ENCODE data around the gene GGT6.
A peak's percentile ranks its signal among the peaks of the same experiment; 100 is the strongest.

GGT6 gene

DNA sequence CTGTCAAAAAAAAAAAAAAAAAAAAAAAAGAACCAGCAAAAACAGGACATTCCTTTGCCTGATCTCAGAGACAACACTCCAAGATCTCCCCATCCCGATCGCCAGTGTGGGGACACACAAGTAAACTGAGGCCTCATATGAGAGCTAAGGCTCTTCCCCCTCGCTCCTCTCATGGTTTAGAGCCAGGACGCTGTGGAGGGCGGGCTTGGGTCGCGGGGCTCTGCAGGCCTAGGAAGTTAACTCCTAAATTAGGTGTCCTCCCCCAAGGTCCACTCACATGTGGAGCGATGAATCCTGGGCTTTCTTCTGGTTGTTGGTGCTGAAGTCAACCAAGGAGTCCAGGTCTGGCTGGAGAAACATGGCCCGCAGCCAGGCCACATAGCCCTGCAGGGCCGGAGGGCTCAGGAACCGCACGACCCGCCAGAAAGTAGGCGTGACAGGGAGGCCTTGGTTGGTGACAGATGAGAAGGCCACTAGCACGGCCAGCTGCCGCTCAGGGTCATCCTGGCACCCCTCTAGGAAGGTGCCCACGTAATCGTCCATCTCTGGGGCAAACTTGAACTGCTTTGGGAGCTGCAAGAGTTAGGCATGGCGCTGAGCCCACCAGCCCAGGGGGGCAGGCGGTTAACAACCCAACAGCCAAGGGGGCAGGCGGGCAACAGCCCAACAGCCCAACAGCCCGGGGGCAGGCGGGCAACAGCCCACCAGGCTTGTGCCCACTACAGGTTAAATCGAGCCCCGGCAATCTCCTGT, 10.4 kb downstream of the GGT6 start:
- no peak for DNase-seq

DNA sequence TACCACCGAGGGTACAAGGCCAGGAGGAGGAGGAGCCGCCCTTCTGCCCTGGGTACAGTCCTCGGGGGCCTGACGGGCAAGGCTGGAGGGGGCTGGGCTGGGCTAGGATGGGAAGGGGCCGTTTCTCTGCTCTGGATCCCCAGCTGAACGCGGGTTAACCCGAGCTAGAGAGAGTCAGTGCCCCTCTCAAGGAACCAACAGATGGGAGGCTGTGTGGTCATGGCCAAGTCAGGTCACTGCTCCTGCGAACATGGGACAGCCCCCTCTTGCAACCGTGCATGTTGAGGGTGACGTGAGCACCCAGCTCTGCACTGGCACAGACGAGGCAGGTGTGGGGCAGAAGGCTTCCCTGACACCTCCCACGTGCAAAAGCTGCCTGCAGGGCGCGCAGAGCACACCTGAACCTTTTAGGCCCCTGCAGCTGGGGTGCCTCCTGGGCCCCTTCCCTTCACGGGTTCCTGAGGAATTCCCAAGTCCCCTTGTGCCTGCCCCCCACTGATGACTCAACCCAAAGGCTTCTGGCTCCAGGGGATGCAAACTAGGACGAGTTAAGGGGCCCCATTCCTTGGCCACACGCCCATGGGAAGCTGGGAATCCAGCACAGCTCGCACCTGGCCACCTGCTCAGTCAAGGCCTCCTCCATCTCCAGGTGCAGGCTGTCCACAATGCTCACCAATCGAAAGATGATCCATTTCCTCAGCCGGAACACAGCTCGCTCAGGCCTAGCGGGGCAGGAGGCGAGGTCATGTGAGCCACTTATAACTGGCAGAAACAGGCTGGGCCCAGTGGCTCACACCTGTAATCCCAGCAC, 11.5 kb downstream of the GGT6 start:
- no peak for DNase-seq

DNA sequence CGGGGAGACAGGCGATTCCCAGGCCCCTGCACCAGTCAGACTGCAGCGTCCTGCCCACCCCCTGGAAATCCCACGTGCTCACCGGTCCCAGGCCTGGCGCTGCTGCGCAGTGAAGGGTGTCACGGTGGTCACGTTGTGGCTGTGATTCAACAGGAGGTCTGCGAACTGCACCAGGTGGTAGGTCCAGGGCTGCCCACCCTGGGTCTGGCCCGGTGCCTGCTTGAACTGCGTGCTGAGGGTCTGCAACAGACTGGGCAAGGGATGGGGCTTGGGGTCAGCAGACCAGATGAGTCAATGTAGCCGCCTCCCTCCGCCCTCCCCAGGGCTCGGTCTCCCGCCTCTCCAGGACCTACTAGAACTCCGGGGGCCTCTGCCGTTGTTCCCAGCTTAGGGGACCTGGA, 12.3 kb downstream of the GGT6 start:
- DNase-seq, result peak; percentile 1

DNA sequence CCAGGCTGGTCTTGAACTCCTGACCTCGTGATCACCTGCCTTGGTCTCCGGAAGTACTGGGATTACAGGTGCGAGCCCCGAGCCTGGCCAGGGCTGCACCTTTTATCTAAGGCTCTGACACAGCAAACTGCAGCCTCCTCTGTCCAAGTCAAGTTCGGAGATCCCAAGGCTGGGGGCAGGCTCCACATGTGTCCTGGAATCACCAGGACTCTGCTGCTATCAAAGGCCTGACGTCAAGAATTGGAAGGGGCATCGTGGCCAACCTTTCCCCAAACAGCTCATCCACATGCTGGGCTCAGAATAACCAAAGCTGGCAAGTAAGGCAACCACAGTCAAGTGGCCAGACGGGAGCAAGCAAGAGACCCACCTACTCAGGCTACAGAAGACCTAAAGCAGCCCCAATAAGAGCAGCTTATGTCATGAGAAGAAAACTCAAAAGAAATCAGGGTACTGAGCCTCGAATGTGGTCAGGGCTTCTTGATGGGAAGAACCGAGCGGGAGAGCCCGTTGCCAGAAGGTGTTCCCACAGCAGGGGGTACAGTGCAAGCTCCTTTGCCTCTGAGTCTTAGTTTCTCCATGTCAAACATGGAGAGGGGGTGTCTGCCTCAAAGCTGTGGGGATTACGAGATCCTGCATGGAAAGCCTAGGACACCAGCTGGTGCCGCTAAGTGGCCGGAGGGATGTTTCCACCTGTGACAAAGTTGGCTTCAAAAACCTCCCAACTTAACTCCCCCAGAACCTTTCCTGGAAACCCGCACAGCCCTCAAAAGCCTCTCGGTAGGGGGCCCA, 13.1 kb downstream of the GGT6 start:
- DNase-seq, result no peak

DNA sequence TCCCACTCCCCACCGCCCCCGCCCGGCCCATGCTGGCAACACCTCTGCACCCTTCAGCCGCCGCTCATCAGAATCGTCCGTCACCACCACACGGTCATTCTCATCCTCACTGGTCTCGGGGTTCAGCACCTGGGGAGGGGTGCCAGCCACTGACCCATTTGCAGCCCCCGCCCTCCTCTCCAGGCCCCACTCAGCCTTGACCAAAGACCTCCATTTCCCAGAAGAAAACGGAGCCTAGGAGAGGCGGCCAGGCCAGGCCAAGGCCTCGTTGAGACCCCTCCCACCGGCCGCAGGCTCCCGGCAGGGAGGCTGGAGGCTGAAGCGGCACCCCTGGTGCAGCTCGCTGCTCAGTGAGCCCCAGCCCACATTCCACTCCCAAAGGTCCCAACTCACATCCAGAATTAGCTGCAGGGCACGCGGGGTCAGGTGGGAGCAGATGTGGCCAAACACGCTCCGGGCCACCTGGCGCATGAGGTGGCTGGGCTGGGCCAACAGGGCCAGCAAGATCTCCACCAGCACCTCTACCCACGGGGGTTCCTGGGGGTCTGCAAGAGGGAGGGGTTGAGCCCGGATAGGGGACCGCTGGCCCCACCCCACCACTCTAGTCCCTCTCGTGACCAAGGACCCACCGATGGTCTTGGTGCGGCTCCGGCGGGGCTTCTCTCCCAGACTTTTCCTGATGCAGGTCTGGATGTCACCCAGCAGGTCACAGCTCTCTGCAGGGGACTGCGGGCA, 15.0 kb downstream of the GGT6 start:
- no peak for DNase-seq

DNA sequence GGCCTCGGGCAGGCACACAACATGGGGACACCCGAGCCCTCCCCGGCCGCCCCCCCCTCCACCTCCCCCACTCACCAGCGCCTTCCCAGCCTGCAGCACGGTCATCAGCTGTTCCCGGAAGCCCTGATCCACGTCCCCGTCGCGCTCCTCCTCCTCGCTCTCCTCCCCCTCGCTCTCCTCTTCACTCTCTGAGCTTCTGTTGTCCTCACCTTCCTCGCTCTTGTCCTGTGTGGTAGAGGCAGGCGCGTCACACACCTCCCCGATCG, 15.5 kb downstream of the GGT6 start:
- no peak for DNase-seq

DNA sequence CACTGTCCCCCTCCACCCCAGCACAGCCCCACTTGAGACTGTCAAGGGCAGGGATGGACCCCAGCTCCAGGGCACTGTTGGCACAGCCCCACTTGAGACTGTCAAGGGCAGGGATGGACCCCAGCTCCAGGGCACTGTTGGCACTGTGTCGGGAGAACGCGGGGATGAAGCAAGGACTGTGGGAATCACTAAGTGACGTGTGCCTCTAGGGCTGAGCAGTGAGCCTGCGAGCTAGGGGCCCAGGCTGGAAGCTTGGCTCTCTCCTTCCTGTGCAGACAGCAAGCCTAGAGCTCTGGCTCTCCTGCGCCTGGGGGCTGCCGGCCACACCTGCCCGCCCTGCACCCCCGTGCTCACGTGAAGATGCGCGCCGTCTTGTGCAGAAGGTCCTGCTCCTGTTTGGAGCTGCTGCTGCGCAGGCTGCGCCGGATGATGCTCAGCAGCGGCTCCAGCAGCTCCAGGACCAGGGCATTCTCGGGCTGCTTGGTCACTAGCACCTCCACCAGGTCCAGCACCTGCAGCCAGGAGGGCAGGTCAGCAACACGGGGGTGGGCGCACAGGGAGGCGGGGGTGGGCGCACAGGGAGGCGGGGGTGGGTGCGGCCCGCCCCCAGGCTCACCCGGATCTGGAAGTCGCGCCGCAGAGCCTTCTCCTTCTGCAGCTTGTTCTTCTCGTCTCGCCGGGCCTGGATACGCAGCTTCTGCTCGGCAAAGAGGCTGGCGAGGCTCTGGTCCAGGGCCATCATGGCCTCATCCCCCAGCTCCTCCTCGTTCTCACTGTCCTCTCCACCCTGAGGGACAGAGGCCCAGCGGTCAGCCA, 16.0 kb downstream of the GGT6 start:
- DNase-seq, result no peak

DNA sequence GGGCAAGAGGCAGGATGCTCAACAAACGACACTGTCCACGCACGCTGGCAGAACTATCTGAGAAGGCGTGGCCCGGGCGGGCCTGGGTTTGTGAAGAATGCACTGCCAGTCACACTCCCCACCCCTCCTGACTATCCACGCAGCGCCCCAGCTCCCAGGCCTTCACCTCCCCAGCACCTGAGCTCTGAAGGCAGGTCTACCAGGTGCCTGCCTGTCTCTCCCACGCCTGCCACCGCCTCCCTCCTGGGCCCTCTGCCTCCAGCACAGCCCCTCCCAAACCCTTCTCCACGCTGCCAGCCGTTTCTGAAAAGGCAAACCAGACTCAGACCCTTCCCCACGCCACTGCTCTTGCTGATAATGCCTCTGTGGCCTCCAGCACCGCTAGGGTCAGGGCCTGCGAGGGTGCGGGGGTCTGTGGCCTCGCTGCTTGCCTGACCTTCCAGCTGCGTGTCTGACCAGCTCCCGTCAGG, 16.8 kb downstream of the GGT6 start:
- DNase-seq, result no peak

DNA sequence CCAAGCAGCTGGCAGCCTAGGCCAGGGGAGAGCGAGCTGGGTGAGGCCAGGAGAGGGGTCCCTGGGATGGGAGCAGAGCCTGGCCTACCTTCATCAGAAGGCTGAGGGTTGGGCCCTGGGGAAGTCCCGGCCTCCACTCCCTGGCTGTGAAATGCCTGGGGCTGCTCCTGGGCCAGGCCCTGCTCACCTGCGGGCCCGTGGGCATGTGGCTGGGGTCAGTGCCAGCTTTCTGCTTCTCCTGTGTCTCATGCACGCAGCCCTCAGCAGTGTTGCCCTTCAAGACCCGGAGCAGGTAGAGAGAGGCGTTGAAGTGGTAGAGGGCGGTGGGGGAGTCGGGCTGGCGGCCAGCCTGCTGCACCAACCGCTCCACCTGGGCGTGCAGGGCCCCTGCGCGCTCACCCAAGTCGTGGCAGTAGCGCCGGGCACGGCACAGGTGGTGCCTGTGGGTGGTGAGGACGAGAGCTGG, 17.6 kb downstream of the GGT6 start:
- DNase-seq, result no peak

DNA sequence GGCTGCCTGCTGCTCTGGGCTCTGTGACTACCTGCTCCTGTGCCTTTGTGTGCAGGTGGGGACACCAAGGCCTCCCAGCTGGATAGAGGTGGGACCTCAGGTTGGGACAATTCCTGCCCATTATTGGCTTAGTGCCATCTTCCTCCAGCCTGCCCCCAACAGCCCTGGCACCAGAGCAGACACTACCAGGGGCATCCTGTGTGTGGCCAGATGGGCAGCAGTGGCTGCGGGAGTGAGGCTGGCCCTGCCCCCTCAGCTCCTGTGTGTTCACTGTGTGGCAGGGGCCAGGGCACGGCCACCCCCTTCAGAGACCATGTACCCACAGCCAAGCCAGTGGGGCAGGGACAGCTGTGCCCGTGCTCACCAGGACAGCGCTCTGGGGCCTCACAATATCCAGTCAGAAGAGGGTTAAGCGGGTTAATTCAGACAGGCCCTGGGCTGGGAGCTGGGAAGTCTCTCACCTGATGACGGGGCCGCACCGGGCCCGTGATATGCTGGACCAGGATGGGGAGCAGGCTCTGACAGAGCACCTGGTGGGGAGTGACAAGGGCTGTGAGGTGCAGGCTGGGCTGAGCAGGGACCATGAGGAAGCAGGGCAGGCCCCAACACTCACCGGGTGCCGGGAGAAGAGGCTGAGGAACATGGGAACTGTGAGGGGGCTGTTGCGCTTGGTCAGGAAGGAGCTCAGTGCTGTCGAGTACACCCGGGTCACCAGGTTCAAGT, 18.2 kb downstream of the GGT6 start:
- DNase-seq, result no peak

DNA sequence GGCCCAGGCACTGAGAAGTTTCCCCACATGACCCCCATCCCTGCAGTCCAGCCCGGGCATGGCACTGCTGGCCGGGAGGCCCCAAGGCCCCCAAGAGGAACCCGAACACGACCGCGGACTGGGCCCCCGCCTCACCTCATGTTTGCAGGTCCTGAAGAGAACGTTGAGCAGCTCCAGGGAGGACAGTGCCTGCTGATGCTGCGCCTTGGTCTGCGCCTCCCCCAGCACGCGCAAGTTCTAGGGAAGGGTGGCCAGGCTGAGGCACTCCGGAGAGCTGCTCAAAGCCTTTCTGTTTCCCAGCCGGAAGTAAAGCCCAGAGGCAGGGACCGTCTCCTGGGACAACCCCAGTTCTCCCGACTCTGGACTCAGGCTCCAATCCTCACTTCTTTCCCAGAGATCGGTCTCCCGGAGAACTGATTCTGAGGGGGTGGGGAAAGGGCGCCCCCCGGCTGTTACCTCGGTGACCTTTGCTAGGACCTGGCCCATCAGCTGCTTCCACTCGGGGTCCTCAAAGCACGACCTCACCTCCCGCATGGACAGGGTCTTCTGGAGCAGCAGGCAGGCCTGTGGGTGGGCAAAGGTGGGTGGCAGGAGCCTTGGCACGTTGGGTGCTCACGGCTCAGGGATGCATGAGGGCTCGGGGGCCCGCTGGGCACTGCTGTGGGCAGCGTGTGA, 18.9 kb downstream of the GGT6 start:
- no peak for DNase-seq

DNA sequence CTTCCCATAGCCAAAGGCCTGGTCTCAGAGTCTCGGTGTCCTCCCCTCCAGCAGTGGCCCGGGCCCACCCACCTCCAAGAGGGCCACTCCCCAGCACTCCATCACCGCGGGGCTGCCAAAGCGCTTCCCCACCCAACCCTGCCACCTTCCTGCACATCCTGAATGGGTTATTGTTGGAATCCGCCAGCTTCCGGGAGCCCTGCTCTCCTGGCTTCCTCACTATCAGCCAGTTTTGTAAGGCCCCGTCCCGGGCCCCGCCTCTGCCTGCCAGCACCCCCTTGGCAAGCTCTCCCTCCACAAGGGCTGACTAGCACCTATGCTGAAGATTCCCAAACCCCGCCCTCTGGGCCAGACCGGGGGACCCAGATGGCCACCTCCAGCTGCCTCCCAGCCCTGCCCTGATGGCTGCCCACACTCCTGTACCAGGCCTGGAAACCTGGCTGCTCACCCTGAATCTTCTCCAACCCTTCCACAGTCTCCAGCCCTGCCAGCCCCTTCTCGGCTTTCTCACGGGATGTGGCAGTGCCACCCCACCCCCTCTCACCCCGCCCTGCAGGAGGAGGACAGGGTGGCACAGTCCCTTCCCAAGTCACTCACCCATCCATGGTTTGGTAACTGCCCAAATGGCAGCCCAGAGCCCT, 19.6 kb downstream of the GGT6 start:
- no peak for DNase-seq

DNA sequence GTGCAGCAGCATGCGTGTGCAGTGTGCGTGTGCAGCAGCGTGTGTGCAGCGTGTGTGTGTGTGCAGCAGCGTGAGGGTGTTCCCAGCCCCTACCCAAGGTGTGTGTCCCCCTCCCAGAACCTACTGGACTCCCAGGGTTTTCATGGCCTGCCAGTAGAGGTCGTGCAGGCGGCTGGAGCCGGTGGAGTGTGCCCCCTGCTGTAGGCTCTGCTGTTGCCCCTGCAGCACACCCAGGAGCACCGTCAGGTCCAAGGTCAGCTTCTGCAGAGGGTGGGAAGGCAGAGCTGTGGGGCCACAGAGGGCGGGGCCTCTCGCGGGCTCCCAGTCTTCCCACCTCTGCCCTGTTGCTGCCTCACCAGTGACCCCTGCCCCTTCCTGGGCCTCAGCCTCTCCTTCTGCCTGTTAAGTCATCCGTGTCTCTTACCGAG, 20.1 kb downstream of the GGT6 start:
- no peak for DNase-seq

DNA sequence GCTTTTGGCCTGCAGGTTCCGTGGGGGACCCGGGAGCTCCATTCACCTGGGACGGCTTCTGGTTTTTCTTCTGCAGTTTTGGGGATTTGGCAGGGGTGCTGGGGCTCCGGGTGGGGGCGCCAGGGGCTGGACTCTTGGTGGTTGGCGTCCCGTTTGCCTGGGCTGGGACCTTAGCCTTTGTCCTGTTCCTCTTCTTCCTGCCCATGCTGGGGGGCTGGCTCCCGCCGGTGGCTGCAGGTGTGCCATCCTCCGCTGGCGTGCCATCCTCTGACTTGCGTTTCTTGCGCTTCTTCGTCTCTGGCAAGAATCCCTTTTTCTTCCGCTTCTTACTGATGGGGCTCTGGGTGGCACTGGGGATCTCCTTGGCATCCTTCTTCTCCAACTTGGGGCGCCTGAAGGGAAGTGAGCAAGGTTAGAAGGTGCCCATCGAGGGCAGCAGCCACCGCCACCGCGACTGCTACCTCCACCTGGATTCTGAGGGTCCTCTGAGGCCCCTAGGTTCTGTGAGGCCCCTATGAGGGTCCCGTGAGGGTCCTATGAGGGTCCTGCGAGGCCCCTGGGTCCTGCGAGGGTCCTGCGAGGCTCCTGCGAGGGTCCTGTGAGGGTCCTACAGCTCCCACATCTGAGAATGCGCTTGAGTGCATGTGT, 20.7 kb downstream of the GGT6 start:
- DNase-seq, result no peak

DNA sequence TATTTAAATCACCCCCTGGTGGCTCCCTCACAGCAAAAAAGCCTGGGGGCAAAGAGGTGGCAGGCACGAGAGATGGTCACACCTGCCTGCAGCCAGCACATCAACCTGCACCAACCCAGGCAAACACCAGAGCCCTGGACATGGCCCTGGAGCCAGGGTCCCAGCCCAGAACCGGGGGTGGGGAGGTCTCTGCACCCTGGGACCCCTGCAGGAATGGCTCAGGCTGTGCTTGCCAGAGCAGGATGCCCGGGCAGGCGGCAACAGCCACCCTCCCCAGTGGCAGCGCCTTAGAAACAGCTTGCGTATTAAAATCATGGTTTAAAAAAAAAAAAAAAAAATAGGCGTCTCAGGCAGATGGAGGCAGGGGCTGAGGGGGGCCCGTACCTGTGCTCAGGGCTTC, 21.4 kb downstream of the GGT6 start:
- no peak for DNase-seq

DNA sequence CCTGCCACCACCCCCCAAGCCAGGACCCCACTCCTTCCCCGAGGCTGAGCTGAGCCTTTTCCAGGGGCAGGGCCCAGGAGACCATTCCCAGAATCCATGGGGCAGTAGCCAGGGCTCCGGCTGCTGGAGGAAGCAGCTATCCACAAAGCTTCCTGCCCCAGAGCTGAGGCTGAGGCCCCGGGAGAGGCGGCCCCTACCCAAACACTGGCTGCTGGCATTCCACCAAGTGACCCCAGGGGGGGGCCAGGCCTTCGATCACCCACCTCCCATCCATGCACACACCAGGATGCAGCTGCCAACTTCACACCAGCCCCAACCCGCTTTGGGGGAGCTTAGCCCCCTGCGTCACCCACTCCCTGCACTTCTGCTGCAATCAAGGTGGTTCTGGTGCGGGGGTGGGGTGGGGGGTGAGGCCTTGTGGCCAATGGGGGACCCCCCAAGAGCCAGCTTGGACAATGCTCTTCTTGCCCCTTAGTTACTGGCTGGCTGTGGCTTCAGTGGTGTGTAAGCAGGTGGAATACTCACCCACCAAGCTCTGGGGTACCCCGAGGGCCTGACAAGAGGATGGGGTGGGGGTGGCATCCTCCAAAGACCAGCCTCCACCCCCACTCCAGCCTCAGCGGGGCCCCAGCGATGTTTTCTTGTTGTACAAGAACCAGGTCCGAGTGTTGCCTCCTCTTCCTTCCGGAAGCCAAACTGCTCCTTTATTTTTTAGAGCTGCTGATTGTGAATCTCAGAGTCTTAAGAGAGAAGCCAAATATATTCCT, 22.0 kb downstream of the GGT6 start:
- no peak for DNase-seq

DNA sequence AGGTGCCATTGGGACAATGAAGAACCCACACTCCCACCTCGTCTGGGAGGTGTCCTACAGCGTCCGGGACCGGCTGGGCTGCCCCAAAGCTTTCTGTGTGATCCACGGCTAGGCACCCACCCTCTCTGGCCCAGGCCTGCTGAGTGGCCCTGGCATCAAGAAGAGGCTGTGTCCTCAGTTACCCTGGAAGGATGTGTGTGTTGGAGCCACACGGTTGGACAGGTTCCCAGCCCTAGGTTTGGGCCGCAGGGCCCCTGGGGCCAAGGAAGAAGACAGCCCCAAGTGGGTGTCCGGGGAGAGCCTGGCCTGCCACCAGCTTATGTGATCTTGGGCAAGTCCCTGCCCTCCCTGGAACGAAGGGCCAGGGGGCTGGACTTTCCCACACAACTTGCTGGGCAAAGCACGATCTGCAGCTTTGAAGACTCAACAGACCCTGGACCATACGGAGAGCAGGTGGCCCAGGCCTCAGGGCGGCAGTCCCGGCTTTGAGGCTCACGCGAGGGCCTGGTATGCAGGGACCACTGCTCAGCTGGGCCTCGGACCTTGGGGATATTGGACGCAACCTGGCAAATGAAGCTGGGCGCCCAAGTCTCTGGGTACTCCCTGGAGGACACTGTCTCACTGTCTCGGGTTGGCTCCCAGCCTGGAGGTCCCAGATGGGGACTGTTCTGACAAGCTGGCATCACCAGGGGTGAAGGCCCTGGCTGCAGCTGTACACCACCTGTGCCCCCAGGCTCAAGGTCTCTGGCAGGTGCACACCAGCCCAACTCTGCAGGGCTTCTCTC, 22.7 kb downstream of the GGT6 start:
- DNase-seq, result no peak
